ENCODE results near the gene PRPF6.
A peak's percentile ranks its signal among the peaks of the same experiment; 100 is the strongest.

PRPF6 gene

GRCh38 chr20:64036346-64037198, 55.6 kb downstream of the PRPF6 start:
- DNase-seq = no peak

GRCh38 chr20:64037199-64037497, 56.2 kb downstream of the PRPF6 start:
- no peak for DNase-seq

- DNase-seq = no peak
These were observed 56.7 kb downstream of the PRPF6 start for GRCh38 chr20:64037498-64038213.

GRCh38 chr20:64038224-64038564, 57.3 kb downstream of the PRPF6 start:
- DNase-seq = no peak

- peak; percentile 65 for DNase-seq
These were observed 57.8 kb downstream of the PRPF6 start for GRCh38 chr20:64038565-64039292.

GRCh38 chr20:64039293-64040160, 58.6 kb downstream of the PRPF6 start:
- DNase-seq = no peak

GRCh38 chr20:64040231-64041039, 59.5 kb downstream of the PRPF6 start:
- DNase-seq = no peak

GRCh38 chr20:64041040-64041780, 60.3 kb downstream of the PRPF6 start:
- no peak for DNase-seq

- DNase-seq = no peak
These were observed 60.8 kb downstream of the PRPF6 start for GRCh38 chr20:64041781-64042053.

- DNase-seq = no peak
These were observed 61.3 kb downstream of the PRPF6 start for GRCh38 chr20:64042054-64042781.

GRCh38 chr20:64043768-64044167, 62.8 kb downstream of the PRPF6 start:
- DNase-seq = no peak

GRCh38 chr20:64044484-64045247, 63.7 kb downstream of the PRPF6 start:
- no peak for DNase-seq

- no peak for DNase-seq
These were observed 64.5 kb downstream of the PRPF6 start for GRCh38 chr20:64045346-64046011.

GRCh38 chr20:64047046-64047389, 66.1 kb downstream of the PRPF6 start:
- DNase-seq = no peak

- no peak for DNase-seq
These were observed 67.1 kb downstream of the PRPF6 start for GRCh38 chr20:64047968-64048401.

- DNase-seq = no peak
These were observed 67.6 kb downstream of the PRPF6 start for GRCh38 chr20:64048402-64049044.

- DNase-seq = no peak
These were observed 68.3 kb downstream of the PRPF6 start, which contains the start of gene SOX18 for GRCh38 chr20:64049060-64049877. Gene SOX18 (minus strand): TSS chr20:64049639. CDS start chr20:64049516, 123 bp downstream.

GRCh38 chr20:64049878-64050260, 68.9 kb downstream of the PRPF6 start:
- DNase-seq = no peak

Data from activated CD4-positive, alpha-beta T cell treated with anti-CD3 and anti-CD28 coated beads for 1 hour (primary cell).